ENCODE data around the gene ADAMTS10.
"Not testable (repeated sequence)": the region's sequence is repeated elsewhere in the genome, so short reads cannot be mapped to it uniquely, and the experiment has no call there.

Gene ADAMTS10

DNA sequence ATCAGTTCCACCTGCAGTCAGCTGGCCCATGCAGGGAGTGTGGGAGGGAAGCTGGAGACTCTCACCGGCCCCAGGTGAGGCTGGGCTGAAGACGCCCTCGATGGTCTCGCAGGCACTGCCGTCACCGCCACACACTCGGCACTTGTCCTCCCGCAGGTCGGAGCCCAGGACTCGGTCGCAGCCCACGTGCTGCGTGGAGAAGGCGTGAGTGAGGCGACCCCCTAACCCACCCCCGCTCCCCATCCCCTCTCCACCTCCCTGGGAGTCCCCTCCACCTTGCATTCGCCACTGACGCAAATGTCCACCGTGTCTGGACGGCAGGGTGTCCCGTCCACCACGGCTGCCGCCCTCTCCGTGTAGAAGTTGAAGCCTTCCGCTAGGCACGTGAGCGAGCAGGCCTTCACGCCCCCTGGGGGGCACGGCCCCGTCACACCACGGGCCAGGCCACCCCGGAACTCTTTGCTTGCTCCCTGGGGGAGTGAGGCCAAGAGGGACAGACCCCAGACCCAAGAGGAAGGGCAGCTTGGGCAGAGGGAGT lies 21.3 kb downstream of the ADAMTS10 start:
- DNase-seq, result no peak

DNA sequence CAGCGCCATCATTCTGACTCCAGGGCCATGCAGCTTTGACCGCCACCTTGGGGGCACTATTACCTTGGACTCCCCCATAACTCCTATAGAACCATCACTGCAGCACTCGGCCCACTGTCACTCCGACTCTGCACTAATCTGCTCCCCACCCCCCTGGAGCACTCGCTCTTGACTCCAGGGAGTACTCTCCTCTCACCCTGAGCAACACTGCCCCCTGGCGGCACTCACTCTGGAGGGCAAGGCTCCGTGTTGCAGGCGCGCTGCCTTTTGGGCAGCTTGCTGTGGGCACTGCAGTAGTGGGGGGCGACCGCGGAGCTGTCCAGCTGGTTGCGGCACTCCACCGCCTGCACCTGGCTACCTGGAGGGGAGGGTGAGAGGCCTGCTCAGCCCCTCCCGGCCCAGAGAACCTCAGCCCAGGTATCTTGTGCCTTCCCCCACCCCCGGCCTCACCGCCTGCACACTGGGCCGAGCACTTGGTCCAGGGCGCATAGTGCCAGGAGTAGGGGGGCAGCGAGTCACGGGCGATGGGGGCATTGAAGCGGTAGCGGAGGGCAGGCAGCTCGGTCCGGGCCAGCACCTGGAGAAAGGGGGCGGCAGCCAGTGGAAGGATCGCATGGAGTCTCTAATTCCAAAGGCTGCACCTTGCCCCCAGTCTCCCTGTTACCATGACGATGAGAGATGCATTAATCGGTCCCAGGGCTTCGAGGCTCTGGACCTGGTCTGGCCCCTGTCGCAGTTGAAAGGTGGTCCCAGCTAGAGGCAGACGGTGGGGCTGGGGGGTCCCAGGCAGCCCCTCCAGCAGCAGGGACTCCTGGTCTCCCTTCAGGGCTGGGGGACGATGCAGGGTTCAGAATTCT lies 24.4 kb downstream of the ADAMTS10 start:
- DNase-seq, result peak; percentile 71 to 78

DNA sequence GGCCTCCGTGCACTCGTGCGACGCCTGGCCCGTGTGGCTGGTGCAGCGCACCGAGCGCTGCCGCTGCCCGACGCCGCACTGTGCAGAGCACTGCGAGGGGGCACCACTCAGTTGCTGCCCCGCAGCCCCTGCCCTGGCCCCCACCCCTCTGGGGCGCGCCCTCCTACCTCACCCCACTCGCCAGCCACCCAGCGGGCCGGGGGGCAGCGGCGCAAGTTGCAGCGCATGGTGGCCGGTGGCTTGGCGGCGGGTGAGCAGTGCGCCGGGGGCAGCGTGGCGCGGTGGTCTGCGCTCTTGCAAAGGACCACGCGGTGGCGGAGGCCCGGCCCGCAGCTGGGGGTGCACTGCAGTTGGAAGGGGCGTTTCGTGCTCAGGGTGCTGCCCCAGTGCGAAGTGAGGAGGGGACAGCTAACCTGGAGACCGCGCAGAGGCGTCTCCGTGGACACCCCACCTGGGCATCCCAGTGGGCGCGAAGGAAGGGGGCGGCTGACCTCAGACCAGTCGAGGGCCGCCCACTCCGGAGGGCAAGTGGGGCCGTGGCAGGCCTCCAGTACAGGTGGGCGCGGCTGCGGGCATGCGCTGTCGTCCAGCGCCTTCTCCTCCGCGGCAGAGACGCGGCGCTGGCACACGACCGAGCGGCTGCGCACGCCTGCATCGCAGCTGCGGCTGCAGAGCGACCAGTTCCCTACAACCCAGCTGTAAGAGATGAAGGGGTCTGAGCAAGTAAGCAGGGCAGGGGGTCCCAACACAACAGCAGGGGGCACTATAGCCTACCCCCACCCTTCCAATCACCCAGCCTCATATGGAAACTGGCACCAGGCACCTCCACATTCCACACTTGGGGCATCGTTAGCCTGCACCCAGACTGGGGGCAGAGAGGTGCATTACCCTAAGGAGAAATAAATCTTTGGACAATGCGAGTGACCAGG lies 25.3 kb downstream of the ADAMTS10 start:
- no peak for DNase-seq

DNA sequence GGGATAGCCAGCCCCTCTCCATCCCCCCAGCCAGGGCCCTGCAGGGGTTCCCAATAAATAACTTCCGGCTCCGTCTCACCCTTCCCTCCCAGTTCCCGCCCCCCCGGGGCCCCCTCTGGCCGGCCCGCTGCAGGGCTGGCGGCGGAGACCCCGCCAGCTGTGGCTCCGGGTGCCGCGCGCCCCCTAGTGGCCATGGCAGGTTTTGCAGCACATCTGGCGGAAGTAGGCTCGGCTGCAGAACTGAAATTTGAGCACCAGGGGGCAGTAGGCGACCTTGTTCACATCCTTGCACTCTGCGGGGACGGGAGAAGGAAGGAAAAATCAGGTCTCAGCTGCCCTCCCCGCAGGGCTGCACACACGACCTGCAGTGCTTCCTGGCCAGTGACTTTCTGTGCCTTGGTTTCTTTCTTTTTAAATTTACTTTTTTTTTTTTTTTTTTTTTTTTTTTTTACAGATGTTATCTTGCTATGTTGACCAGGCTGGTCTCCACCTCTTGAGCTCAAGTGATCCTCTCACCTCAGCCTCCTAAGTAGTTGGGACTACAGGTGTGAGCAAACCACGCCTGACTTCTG lies 29.7 kb downstream of the ADAMTS10 start:
- peak; percentile 85 to 89 for DNase-seq

DNA sequence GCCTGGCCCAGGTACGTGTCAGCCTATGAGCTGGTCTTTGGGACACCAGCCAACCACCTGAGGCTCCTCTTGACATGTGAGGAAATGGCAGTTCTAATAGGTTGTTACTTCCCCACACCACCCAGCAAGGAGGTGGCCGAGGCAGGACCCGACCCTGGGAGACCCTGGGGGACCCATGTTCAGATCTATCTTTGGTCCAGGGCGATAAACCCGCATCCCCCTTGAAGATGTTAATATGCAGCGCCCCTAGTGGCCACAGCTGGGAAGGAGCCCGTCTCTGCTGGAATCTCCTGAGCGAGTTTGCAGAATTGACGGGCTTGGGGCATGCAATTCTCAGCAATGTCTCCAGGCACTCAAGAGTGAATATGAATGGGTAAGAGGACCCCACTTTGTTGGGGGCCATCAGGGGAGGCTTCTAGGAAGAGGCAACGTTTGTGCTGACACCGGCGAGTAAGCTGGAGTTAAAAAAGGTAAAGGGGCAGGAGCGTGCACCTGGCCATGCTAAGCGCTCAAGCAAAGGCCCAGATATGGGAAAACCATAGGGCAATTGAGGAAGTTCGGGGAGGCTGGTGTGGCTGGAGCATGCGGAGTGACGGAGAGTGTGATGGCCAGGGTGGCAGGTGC lies 31.8 kb downstream of the ADAMTS10 start:
- DNase-seq, result peak; percentile 89 to 93

DNA sequence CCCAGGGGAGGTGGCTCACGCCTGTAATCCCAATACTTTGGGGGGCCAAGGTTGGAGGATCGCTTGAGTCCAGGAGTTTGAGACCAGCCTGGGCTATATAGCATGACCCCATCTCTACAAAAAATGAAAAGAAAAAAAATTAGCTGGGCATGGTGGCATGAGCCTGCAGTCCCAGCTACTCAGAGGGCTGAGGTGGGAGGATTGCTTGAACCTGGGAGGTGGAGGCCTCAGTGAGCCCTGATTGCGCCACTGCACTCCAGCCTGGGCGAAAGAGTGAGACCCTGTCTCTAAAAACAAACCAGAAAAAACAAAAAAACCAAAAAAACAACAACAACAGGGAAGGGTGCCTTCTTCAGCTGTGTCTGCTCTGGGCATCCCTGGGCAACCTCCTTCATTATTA lies 32.8 kb downstream of the ADAMTS10 start:
- no peak for DNase-seq

DNA sequence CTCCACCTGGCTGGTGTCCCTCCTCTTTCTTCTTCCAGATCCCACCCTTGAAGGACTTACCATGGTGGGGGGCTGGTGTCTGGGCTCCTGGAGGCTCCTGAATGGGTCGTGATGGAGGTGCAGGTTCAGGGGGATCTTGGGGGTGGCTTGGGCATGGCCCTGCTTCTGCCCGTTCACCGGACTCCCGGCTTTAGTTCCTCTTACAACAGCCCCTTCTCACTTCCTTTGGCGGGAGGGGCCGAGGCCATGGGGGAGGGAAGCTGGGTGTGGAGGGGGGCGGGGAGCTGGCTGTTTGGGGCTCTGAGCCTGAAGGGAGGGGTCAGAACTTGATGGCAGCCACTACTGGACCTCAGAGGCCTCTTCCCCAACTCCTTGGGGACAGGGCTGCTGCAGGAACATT lies 33.3 kb downstream of the ADAMTS10 start, which contains the start of gene MYO1F:
Gene MYO1F, minus strand, starts transcription at position 196 of the 400 bp plus-strand sequence. Its CDS starts 133 bp downstream, at position 63.
- no peak for DNase-seq

DNA sequence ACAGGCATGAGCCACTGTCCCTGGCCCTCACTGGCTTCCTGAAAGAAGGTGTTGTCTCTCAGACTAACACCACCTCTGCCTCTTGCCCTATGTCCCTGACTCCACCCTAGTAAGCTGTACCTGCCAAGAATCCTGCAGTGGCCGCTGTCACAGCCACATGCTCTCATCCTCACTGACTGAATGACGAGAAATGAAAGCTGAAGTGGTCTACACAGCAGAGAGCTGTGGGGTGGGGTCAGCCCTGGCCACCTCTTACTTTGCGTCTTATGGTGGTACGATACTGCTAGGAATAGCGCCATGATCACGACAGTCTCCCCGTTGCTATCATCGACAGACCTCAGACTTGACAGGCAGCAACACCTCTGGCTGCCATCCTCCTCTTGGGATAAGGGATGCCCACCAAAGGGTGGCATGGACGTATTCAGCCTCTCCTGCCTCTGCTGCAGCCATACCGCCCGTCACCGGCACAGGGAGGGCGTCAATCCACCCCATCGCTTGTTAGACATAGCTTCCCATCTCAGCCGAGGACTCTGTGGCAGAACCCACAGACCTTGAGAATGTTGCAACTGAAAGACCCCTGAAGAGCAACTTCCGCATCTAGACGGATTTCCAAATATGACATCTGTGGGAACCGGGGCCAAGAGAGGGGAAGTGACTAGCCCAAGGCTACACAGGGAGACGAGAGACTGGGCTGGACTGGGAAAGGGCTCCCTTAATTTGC lies 34.1 kb downstream of the ADAMTS10 start:
- DNase-seq, result peak in 1 of 2 experiments; percentile 30

DNA sequence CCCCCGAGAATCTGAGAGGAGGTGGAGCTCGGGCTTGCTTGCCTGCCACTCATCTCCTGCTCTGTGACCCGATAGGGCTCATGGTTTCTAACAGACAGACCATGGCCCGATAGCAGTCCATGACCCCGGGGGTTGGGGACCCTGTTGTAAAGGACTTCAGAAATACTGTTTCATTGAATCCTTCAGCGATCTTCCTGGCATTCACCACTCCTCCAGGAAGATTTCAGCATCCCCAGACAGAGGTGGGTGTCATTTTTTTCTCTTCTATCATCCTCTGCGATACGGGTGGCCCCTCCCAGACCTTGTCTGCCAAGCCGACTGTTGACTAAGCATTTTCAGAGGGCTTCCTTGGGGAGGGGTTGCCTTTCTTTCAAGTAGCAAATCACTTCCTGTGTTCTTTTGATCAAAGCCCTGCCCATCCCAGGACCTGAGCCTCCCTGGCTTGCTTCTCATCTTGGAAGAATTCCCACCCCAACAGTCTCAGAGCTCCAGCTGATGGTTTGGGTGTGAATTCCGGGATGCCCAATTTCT lies 35.0 kb downstream of the ADAMTS10 start:
- peak; percentile 33 to 59 for DNase-seq

DNA sequence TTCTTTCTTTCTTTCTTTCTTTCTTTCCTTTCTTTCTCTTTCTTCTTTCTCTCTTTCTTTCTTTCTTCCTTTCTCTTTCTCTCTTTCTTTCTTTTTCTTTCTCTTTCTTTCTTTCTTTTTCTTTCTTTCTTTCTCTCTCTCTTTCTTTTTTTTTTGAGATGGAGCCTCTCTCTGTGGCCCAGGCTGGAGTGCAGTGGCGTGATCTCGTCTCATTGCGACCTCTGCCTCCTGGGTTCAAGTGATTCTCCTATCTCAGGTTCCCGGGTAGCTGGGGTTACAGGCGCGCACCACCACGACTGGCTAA lies 35.9 kb downstream of the ADAMTS10 start:
- not testable (repeated sequence) for DNase-seq

DNA sequence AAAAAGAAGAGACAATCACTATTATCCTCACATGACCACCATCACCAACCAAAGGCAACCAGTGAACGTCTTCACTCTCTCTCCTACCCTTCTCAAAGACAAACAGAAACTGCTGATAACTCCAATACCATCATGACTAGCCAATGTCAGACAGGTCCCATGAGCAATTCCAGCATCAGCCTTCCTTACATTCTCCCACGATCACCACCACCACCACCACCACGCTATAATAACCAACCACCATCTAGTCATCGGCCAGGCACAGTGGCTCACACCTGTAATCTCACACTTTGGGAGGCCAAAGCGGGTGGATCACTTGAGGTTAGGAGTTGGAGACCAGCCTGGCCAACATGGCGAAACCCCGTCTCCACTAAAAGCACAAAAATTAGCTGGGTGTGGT lies 37.2 kb downstream of the ADAMTS10 start:
- peak in 1 of 2 experiments; percentile 44 for DNase-seq

DNA sequence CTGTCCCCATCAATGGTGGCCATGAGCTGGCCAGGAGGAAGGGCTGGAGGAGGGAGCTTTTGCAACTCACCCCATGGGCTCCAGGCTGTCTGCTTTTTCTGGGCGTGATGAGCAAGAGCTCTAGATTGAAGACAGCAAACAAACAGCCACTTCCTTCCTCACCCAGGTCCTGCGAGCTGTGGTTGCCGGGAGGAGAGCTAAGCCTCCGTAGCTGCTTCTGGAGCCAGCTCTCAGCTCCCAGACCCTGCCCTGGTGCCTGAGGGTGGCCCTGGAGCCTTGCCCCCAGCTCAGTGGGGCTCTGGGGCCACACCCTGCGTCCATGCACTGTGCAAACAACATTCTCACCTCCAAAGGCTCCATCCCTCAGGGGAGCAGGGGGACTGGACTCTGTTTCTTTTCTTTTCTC lies 39.5 kb downstream of the ADAMTS10 start:
- peak; percentile 47 to 55 for DNase-seq

DNA sequence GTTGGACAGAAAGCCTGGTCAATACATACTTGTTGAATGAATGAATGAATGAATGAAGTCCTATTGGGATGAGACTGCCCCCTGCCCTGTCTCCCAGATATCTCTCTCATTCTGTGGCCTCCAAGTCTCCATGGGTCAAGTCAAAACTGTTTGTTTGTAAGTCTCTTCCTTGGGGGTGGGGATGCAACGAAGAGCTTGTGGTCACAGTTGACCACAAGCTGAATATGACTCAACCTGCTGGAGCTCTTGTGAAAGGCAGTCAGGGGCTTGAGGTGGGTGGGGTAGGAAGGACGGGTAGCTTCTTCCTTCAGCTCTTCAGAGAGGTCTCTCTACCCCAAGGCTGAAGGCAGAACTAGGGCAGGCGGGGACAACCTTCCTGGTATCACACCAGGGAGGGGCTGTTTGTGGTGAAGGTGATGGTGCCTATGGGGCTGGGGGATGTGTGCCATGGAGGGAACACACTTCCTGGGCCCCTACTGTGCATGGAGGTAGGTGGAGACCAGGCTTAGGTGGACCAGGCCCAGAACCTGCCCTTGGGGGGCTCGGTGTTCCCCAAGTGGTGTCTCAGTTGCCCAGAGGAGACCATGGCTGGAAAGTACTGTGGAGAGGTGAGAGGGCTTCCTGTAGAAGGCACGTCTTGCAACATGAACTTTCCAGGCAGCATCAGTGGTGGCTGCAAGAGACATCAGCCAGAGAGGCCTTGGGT lies 41.3 kb downstream of the ADAMTS10 start:
- DNase-seq, result peak; percentile 55 to 63

DNA sequence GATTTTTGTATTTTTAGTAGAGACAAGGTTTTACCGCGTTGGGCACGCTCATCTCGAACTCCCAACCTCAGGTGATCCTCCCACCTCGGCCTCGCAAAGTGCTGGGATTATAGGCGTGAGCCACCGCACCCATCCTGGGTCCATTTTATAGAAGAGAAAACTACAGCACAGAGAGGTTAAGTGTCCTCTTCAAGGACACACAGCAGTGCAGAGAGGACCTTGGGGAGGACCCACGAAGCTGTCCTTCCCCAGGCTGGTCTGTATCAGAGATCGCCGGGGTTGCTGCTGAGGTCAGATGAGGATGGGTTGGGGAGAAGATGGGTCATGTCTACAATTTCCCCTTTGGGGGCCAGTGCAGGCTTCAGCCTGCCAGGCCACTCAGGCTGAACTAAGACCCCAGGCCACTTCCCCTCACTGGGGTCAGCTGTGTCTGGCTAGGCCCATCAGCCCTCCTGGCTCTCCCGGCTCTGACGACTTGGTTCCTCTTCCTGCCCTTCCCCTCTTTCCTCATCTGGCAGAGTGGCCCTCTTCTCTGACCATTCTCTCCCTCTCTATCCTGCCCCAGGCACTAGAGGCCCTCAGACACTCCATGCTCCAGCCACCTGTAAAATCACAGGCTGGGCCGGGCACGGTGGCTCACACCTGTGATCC lies 42.9 kb downstream of the ADAMTS10 start:
- no peak for DNase-seq

DNA sequence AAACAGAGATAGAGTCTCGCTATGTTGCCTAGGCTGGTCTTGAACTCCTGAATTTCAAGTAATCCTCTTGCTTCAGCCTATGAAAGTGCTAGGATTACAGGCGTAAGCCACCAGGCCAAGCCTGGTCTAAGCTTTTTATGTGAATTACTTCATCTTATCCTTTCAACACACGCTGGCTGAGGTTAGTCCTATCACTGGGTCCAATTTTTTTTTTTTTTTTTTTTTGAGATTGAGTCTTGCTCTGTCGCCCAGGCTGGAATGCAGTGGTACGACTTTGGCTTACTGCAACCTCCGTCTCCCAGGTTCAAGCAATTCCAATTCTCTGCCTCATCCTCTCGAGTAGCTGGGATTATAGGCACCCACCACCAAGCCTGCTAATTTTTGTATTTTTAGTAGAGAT lies 43.7 kb downstream of the ADAMTS10 start:
- no peak for DNase-seq

DNA sequence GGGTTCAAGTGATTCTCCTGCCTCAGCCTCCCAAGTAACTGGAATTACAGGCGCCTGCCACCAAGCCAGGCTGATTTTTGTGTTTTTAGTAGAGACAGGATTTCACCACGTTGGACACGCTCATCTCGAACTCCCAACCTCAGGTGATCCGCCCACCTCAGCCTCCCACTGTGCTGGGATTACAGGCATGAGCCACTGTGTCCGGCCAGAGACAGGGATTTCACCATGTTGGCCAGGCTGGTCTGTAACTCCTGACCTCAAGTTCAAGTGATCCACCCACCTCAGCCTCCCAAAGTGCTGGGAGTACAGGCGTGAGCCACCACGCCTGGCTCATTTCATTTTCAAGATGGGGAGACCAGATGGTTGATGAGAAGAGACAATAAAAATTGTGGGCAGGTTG lies 45.6 kb downstream of the ADAMTS10 start:
- DNase-seq, result not testable (repeated sequence)

DNA sequence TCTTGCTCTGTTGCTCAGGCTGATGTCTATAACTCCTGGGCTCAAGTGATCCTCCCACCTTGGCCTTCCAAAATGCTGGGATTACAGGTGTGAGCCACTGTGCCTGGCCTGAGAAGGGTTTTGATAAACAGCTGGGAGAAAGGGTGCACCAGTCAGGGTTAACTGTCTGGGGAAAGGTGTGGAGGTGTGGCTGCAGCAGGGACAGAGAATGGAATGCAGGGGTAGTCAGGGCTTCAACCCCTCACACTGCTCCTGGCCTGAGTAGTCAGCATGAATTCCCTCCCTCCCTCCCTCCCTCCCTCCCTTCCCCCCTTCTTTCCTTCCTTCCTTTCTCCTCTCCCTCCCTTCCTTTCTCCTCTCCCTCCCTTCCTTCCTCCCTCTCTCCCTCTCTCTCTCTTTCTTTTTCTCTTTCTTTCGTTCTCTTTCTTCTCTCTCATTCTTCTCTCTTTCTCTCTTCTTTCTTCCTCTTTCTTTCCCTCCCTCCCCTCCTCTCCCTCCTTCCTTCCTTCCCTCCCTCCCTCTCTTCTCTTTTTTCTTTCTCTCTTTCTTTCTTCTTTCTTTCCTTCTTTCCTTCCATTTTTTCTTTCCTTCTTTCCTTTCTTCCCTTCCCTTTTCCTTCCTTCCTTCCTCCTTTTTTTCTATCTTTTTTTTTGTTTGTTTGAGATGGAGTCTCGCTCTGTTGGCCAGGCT lies 49.3 kb downstream of the ADAMTS10 start:
- no peak for DNase-seq

DNA sequence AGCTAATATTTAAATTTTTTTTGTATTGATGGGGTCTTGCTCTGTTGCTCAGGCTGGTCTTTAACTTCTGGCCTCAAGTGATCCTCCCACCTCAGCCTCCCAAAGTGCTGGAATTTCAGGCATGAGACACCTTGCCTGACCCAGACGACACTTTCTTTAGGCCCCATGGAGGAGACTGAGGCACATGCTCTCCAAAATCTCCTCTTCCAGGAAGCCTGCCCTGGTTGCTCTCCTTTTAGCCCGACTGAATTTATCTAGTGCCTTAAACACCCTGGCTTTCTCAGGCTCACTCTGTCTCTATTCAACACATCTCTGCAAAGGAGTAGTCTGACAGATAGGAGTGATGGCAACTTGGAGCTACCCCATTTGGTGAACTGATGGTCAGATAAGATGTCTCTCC lies 52.2 kb downstream of the ADAMTS10 start:
- DNase-seq, result no peak

DNA sequence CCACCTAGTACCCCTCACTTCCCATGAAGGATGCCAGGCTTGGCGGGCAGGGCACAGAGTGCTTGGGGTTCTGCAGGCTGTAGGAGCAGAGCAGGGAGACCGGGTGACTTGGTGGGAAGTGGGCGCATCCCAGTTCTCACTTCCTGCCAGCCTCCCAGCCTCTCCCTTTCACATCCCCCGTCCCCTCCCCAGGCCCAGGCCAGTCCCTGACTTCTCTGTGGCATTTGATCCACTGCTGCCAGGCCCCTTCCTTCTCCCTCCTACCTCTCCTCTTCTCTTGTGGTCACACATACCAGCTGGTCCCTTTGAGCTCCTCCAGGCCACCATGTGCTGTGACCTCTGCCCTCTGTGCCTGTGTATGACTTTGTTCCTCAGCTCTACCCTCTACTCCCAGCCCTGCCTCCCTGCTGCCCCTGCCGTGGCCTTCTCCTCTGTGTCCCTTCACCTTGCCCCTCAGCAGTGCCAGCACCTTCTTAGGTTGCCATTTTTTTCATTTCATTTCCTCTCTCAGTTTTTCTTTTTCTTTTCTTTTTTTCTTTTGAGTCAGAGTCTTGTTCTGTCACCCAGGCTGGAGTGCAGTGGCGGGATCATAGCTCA lies 52.8 kb downstream of the ADAMTS10 start:
- DNase-seq, result no peak
